H1 (cell line): Measurements from ENCODE around the gene JMJD1C. TPM values are rescaled to one million over a fixed set of nuclear protein-coding genes. Genes with fewer than 3 reads are reported as not detected.

Experiments used
- EP300 ChIP-seq, 2 experiments: IDR thresholded peaks; 1 replicate in 1 of 2; 2 replicates in 1 of 2; pipeline ENCODE4 v1.6.1; 2011 to 2012; ENCODE audit warnings: low read depth in 2 of 2, low read length in 2 of 2, mild to moderate bottlenecking in 2 of 2, borderline replicate concordance in 1 of 2, inconsistent platforms in 1 of 2, moderate library complexity in 1 of 2
- HDAC6 ChIP-seq: IDR thresholded peaks from one replicate; pipeline ENCODE4 v1.7.1; 2012; ENCODE audit warnings: low read depth, mild to moderate bottlenecking, inconsistent platforms, low read length, moderate library complexity
- polyA plus RNA-seq, 7 experiments: library from polyadenylated mRNA; depleted of rRNA in 3 of 7; stranded (reverse) in 5 of 7; unstranded in 2 of 7; fragments of >200 nt in 5 of 7; fragments of 200-250 nt in 2 of 7; gene quantifications; 1 replicate in 5 of 7; 2 replicates in 1 of 7; 4 replicates in 1 of 7; pipeline versions ENCODE4 v1.2.1 to v1.2.3, GENCODE V29; 2011 to 2013; ENCODE audit warnings: missing spikeins in 2 of 7, mixed read lengths in 2 of 7
- total RNA-seq: library from RNA; stranded (reverse); fragmentation: NEBNext Ultra II Directional; extraction: Animal tissue kit (Norgen Biotek cat#: 25700); gene quantifications from 2 replicates; pipeline ENCODE4 v1.2.1, GENCODE V29; 2021
- TF ChIP-seq, protein P1 (sequence below): IDR thresholded peaks from 2 replicates; pipeline ENCODE4 v1.6.1; 2012; ENCODE audit warnings: low read length, inconsistent platforms

Gene JMJD1C
- total and polyA plus RNA-seq, 2 of the 8 experiments (the other 6 are each of a cell fraction or from before 2014, with no cell fraction given) = 54.5 to 210 TPM

GRCh38 chr10:63227207-63227895 lies 238.4 kb downstream of the JMJD1C start (continued):
- TF ChIP-seq, protein P1, sequence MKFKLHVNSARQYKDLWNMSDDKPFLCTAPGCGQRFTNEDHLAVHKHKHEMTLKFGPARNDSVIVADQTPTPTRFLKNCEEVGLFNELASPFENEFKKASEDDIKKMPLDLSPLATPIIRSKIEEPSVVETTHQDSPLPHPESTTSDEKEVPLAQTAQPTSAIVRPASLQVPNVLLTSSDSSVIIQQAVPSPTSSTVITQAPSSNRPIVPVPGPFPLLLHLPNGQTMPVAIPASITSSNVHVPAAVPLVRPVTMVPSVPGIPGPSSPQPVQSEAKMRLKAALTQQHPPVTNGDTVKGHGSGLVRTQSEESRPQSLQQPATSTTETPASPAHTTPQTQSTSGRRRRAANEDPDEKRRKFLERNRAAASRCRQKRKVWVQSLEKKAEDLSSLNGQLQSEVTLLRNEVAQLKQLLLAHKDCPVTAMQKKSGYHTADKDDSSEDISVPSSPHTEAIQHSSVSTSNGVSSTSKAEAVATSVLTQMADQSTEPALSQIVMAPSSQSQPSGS = no peak
- no peak for TF ChIP-seq HDAC6
- TF ChIP-seq EP300 (IDR thresholded peaks at IDR 0.05; ENCODE audit: borderline replicate concordance in 1 of 2, low read depth in 2 of 2, low read length in 2 of 2) = no peak
